GM18951 (cell line): Measurements from ENCODE around the gene BRME1.

ENCODE experiments used
- POLR2A ChIP-seq: IDR thresholded peaks from 4 replicates; pipeline ENCODE4 v1.6.1; 2011; ENCODE audit warnings: mild to moderate bottlenecking; ENCODE audit not compliant: insufficient read length, insufficient read depth; ENCODE audit errors: extremely low read depth
- in situ Hi-C: fragments of 300-500 bp; cut with MboI; formaldehyde crosslinking; loops from one replicate; pipeline ENCODE4 v1.12.0; 2022; ENCODE audit warnings: low sequenced_read_pairs, mixed read lengths, inconsistent platforms; ENCODE audit not compliant: unreplicated experiment

BRME1 gene

DNA sequence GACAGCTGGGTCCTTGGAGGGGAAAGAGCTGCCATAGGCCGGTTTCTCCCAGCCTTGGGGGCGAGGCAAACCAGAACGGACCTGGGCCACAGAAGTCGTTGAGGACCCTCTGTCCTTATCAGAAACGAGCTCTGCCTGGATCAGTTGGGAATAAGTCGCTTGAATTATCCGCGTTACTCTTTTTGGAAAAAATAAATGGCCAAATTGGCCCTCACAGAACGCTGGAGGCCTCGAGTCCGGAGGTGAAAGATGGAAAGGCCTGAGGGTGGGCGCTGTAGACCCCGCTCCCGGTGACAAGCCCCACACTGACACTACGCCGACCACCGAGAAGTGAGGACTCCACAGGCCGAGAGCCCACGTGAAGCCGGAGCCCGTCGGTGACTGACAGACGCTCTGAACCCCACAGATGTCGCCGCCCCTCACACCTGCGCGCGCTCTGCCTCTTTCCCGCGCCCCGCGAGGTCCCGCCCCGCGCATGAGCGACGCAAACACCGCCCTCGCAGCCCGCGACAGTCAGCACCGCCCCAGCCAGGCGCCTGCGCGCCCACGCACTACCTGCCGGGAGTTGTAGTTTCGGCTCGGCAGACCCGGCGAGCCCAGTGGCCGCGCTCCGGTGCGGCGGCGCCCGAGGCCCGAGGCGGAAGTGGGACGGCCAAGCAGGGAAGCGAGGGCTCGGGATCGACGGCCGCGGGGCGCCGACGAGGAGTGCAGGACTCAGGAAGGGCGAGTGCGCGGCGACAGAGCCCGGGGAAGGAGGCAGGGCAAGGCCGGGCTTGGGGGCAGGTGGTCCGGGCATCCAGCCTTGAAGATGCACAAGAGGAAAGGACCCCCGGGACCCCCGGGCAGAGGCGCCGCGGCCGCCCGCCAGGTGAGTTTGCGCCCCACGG, at the start of gene BRME1, which contains the start of gene CC2D1A:
BRME1 (minus strand) TSS at position 484 of the 887 bp plus-strand sequence. CDS start 1,225 bp downstream, outside the sequence.
CC2D1A (plus strand) TSS at position 568 of the 887 bp plus-strand sequence; CDS start at position 809, 241 bp downstream.
- peak; percentile 70 for TF ChIP-seq POLR2A
- in situ Hi-C loops = no loop called here

DNA sequence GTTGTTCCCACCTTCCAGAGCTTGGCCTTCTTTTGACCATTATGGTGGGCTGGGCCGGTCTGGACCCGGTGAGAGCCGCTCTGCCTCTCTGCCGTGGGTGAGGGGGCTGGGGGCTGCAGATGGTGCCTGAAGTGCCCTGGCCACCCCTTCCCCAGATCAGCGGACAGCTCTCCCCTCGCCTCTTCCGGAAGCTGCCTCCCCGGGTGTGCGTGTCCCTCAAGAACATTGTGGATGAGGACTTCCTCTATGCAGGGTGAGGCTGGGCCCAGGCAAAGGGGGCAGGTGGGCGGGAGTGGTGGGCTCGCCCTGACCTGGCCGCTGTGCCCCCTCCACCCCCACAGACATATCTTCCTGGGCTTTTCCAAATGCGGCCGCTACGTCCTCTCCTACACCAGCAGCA, 48.3 kb upstream of the BRME1 start:
- in situ Hi-C loops = no loop called here

DNA sequence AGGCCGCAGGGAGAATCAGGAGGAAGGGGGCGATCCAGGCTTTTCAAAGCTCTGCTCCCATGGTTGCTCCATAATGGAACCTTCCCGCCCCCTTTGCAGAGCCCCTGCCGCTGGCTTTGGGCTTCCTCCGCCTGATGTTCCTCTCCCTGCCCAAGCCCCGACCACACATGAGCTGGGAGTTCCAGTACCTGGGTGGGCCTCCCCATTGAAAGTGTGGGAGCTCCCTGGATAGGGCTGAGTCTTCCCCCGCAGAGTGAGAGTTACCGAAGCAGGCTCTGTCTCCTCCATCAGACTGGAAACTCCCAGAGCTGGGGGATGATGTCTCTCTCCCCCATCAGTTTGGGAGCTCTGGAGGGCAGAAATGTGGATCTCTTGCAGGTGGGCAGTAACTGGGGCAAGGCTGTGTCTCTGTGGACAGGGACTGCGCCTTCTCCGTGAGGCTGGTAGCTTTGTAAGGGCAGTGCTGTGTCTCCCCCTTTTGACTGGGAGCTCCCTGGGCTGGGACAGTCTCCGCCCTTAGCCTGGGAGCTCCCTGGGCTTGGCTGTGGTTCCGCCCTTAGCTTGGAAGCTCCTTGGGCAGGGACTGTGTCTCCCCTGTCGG, 47.1 kb upstream of the BRME1 start:
- in situ Hi-C loops = no loop called here
- TF ChIP-seq POLR2A = no peak

More for the DNA sequence above, 48.3 kb upstream of the BRME1 start:
- no peak for TF ChIP-seq POLR2A

DNA sequence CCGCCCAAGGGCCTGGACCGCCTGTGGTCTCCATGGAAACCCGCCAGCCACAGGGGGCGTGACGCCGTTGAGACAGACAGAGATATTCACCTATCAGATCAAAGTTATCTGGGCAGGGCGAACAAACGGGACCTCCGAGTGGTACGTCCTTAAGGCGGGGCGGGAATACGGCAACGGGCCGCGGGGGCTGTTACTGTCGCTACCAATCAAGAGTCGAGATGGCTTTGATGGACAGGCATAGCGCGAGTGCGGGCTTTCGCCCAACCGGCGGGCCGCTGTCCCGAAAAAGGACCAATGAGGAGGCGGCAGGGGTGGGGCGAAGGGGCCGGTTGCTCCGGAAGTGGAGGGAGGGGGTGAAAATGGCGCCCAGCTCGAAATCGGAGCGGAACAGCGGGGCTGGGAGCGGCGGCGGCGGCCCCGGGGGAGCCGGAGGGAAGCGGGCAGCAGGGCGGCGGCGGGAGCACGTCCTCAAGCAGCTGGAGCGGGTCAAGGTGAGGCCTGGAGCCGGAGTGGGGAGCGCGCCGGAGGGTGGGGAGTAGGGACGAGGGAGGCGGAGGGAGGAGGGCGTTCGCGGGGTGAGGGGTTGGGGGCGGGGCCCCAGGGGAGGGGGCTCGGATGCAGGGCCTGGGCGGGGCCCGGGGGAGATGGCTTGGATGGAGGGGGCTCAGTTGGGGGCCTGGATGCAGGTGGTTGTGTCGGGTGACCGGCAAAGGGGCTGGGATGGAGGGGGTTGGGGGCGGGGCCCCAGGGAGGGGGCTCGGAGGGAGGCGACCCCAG, 46.4 kb upstream of the BRME1 start, which contains the start of gene DCAF15:
DCAF15 (plus strand) TSS at position 356 of the 777 bp plus-strand sequence; CDS start at position 360, 4 bp downstream.
- in situ Hi-C loops = no loop called here
- peak; percentile 81 for TF ChIP-seq POLR2A

DNA sequence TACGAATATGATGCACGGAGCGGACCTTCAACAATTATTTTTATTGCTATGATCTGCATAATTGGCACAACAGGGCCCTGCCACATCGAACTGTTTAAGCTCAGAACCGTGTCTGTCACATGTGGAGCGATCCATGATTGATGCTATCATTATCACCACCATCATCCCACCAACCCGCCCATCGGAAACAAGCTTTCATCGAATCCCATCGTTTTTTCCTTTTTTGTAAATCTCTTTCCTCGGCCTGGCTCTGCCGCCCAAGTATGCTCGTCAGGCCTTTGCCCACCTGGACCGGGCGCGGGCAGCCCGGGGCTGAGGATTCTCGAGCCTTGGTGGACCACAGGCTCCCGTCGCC, 45.9 kb upstream of the BRME1 start:
- TF ChIP-seq POLR2A = no peak
- in situ Hi-C loops = no loop called here

DNA sequence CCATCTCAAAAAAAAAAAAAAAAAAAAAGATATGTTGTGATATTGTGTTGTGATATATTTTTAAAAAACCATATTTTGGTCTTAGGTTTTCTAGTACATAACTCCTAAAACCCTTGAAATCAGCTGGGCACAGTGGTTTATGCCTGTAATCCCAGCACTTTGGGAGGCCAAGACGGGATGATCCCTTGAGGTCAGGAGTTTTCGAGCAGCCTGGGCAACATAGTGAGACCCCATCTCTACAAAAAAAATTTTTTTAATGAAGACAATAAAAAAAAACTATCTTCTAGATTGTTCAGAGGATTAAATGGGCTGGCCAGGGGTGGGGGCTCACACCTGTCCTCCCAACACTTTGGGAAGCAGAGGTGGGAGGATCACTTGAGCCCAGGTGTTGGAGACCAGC, 45.1 kb upstream of the BRME1 start:
- no peak for TF ChIP-seq POLR2A
- in situ Hi-C loops = no loop called here

DNA sequence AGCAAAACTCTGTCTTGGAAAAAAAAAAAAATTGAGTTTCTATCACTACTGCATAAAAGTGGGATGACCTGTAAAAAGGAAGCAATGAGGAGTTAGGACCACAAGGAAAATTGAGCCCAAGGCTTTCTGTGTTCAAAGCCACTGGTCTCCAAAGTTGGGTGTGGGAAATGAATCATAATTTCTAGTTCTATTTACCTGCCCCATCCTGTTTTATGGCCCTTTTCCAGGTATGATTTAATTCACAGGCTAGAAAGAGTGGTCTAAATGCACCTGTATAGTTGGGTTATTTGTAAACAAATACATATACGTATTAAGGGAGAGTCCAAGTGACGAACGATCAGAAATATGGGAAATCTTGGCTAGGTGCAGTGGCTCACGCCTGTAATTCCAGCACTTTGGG, 40.5 kb upstream of the BRME1 start:
- in situ Hi-C loops = no loop called here
- TF ChIP-seq POLR2A = no peak

DNA sequence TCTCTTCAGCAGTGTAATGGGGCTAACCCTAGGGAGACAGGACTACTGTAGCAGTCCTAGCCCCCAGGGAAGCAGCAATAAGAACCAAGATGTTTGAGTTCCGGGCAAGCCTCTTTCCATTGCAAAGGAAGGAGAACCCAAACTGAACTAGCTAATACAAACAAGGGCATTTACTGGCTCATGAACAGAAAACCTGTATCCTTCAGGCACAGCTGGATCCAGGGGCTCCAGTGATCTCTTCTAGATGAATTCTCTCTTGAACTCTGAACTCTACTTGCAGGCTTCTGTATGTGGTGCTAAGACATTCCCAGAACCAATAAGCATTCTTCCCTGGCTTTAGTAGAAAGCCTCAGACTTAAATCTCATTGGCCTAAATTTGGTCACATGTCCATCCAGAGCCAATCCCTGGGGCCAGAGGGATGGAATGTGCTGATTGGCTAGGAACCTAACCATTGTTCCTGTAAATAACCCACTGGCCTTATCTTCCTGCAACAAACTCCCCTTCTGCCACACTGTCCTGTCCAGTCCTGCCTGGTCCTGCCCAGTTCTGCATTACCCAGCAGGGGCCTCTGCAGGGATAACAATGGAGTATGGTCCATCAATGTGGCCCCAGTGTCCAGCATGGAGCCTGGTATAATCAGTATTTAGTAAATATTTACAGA, 36.2 kb upstream of the BRME1 start:
- no peak for TF ChIP-seq POLR2A
- in situ Hi-C loops = no loop called here

DNA sequence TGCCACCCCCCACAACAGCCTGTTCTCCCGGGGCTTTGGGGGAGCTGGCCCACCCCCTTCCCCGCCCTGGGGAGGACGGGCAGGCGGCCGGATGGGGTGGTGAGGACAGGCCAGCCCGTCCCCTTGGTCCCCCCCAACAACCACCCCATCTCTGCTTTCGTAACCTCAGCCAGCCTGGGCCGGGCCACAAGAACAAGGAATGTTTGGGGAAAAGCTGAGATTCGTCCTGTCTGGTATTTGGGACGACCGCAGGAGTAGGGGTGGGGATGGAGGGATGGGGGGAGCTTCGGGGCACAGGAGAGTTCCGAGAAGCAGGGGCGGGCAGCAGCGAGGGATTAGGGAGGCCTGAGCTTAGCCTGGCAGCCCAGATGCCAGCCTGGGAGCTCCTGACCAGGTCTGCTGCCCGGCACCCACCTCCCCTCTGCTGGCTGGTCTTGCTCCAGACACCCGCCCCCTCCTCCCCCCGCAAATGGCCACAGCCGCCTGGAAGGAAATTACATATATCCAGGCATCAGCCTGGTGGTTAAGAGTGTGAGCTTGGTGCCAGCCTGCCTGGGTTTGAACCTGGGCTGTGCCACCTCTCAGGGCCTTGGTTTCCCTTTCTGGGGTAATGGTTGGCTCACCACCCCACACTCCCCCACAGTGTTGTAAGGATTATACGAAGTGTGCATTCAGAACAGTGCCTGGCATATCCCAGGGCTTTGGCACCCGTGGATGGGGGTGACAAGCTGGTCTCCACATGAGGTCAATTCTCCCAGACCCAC, 32.6 kb upstream of the BRME1 start, which contains the start of gene PODNL1:
PODNL1 (minus strand) TSS at position 117 of the 764 bp plus-strand sequence. CDS start 236 bp downstream, outside the sequence.
- in situ Hi-C loops = no loop called here
- TF ChIP-seq POLR2A = no peak

DNA sequence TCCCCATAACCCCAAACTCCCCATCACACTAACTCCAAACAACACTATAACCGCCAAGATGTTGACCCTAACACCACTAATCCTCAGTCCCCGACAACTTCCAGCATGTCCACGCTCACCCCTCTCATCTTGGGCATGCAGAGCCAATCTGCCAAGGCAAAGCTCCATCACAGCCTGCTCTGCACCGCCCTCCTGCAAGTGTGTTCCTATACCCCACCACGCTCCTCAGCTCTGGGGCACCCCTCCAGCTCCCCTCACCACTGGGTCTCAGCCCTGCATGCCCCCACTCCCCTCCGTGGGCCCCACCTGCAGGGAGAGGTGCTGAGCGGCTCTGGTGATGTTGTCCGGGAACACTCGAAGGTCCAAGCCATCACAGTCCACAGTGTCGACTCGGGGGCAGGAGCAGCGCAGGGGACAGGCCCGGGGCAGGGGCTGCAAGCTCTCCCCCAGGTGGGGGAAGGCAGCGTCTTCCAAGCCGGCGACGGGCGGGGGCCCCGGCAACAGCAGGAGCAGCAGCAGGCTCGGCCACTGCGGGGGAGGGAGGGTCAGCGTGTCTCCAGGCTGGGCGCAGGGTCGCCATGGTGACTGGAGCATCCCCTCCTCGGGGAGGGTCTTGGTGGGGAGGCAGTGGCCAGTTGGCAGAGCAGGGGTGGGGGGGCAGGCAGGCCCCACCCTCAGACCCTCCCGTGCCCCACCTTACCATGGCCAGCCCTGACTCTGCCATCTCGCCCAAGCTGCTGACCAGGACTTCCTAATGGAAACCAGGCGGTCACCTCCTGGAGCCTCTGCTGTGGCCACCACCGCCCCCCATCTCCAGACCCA, 31.8 kb upstream of the BRME1 start:
- in situ Hi-C loops = no loop called here
- no peak for TF ChIP-seq POLR2A
